IMR-90 (cell line): Measurements from ENCODE around the gene ILDR2. TPM values are rescaled to one million over a fixed set of nuclear protein-coding genes. Genes with fewer than 3 reads are reported as not detected.

ENCODE experiments used
- ATAC-seq: fragments of 200-7000 bp; cut with Tn5 transposase; 2 replicates; pipeline ENCODE4 v1.9.1; 2020; ENCODE audit warnings: low read depth, mild to moderate bottlenecking, moderate library complexity
- BruUV-seq: library from RNA; stranded (reverse); fragments of 400-500 nt; replicated peaks from 2 replicates; lab custom pipeline; 2021; lab: Mats Ljungman, UMichigan
- CTCF ChIA-PET: fragments of 300-600 bp; formaldehyde crosslinking; extraction: SDS; loops from one replicate; lab custom pipeline; 2021; ENCODE audit warnings: antibody characterized with exemption; lab: Yijun Ruan, JAX
- POLR2A ChIA-PET: fragments of 300-600 bp; sonication (Branson Sonifier 250); formaldehyde crosslinking; loops from one replicate; lab custom pipeline; 2022; ENCODE audit warnings: antibody characterized with exemption; ENCODE audit not compliant: unreplicated experiment; lab: Charles Lee
- DNase-seq: peaks from one replicate; pipeline ENCODE4 v3.0.0; 2013
- H2AFZ ChIP-seq: replicated peaks from 2 replicates; pipeline ENCODE3; 2013; ENCODE audit warnings: low read length, mild to moderate bottlenecking; ENCODE audit not compliant: poor library complexity
- H2AK5ac ChIP-seq: 2 replicates; pipeline ENCODE4 v1.6.1; 2013; ENCODE audit warnings: low read depth, low read length, inconsistent platforms
- H2AK9ac ChIP-seq: replicated peaks from 2 replicates; pipeline ENCODE3; 2013; ENCODE audit warnings: mild to moderate bottlenecking, low read depth, low read length, moderate library complexity; ENCODE audit not compliant: poor library complexity
- H2BK120ac ChIP-seq: 2 replicates; pipeline ENCODE4 v1.6.1; 2013; ENCODE audit warnings: low read depth, low read length, inconsistent platforms
- H2BK15ac ChIP-seq: 3 replicates; pipeline ENCODE4 v1.6.1; 2013; ENCODE audit warnings: low read depth, low read length, inconsistent platforms
- H2BK20ac ChIP-seq: 2 replicates; pipeline ENCODE4 v1.6.1; 2013; ENCODE audit warnings: low read depth, mild to moderate bottlenecking, inconsistent platforms, low read length, moderate library complexity
- H2BK5ac ChIP-seq: 2 replicates; pipeline ENCODE4 v1.6.1; 2013; ENCODE audit warnings: mild to moderate bottlenecking, low read depth, low read length, inconsistent platforms; ENCODE audit not compliant: poor library complexity, severe bottlenecking
- H3K14ac ChIP-seq: replicated peaks from 2 replicates; pipeline ENCODE4 v1.6.1; 2013; ENCODE audit warnings: low read depth, low read length, inconsistent platforms
- H3K18ac ChIP-seq: 2 replicates; pipeline ENCODE4 v1.6.1; 2013; ENCODE audit warnings: low read depth, low read length, control low read depth
- H3K23ac ChIP-seq: 2 replicates; pipeline ENCODE4 v1.6.1; 2013; ENCODE audit warnings: low read depth, low read length, inconsistent platforms
- H3K27ac ChIP-seq: 2 replicates; pipeline ENCODE4 v1.5.1; 2013; ENCODE audit warnings: mild to moderate bottlenecking, control low read depth, low read length; ENCODE audit not compliant: insufficient read depth
- H3K27me3 ChIP-seq: 2 replicates; pipeline ENCODE4 v1.6.1; 2013; ENCODE audit warnings: low read length; ENCODE audit not compliant: control insufficient read depth, insufficient read depth
- H3K36me3 ChIP-seq: 2 replicates; pipeline ENCODE4 v1.6.1; 2013; ENCODE audit warnings: low read length, mixed read lengths; ENCODE audit not compliant: control insufficient read depth, insufficient read depth
- H3K4ac ChIP-seq: 2 replicates; pipeline ENCODE4 v1.6.1; 2013; ENCODE audit warnings: low read depth, low read length, inconsistent platforms
- H3K4me1 ChIP-seq: 2 replicates; pipeline ENCODE4 v1.6.1; 2013; ENCODE audit warnings: low read length, mixed read lengths; ENCODE audit not compliant: control insufficient read depth, insufficient read depth
- H3K4me2 ChIP-seq: 2 replicates; pipeline ENCODE4 v1.6.1; 2013; ENCODE audit warnings: low read depth, mild to moderate bottlenecking, control low read depth, low read length, moderate library complexity
- H3K4me3 ChIP-seq: 2 replicates; pipeline ENCODE4 v1.5.1; 2013; ENCODE audit warnings: low read depth, mild to moderate bottlenecking, control low read depth, low read length, moderate library complexity; ENCODE audit not compliant: insufficient read depth
- H3K56ac ChIP-seq: 2 replicates; pipeline ENCODE4 v1.6.1; 2013; ENCODE audit warnings: low read length, inconsistent platforms; ENCODE audit not compliant: insufficient read depth; ENCODE audit errors: extremely low read depth
- H3K79me1 ChIP-seq, 2 experiments: 2 replicates each; pipeline ENCODE4 v1.6.1; 2013; ENCODE audit warnings: low read length in 2 of 2, inconsistent platforms in 1 of 2, low read depth in 1 of 2
- H3K9ac ChIP-seq: 2 replicates; pipeline ENCODE4 v1.6.1; 2013; ENCODE audit warnings: low read depth, low read length, control low read depth
- H3K9me1 ChIP-seq: 2 replicates; pipeline ENCODE4 v1.6.1; 2013; ENCODE audit warnings: low read length, inconsistent platforms; ENCODE audit not compliant: insufficient read depth
- H3K9me3 ChIP-seq: 2 replicates; pipeline ENCODE4 v1.6.1; 2013; ENCODE audit warnings: low read length; ENCODE audit not compliant: control insufficient read depth, insufficient read depth
- H4K20me1 ChIP-seq: 2 replicates; pipeline ENCODE4 v1.6.1; 2013; ENCODE audit warnings: low read length, inconsistent platforms; ENCODE audit not compliant: insufficient read depth
- H4K5ac ChIP-seq: 2 replicates; pipeline ENCODE4 v1.6.1; 2013; ENCODE audit warnings: mild to moderate bottlenecking, low read depth, low read length, control low read depth
- H4K8ac ChIP-seq, 2 experiments: 2 replicates each; pipeline ENCODE4 v1.6.1; 2013; ENCODE audit warnings: low read depth in 2 of 2, low read length in 2 of 2, control low read depth in 1 of 2, inconsistent platforms in 1 of 2
- H4K91ac ChIP-seq: 2 replicates; pipeline ENCODE4 v1.6.1; 2013; ENCODE audit warnings: low read depth, low read length, inconsistent platforms; ENCODE audit not compliant: insufficient read depth
- BHLHE40 ChIP-seq: fragments of 150-350 bp; IDR thresholded peaks from 2 replicates; pipeline ENCODE4 v1.6.1; 2016; ENCODE audit warnings: mild to moderate bottlenecking, low read depth, low read length
- ELK1 ChIP-seq: fragments of 150-350 bp; IDR thresholded peaks from 2 replicates; pipeline ENCODE4 v1.6.1; 2016; ENCODE audit warnings: low read depth, mild to moderate bottlenecking, low read length, moderate library complexity, borderline replicate concordance
- MAZ ChIP-seq: IDR thresholded peaks from 2 replicates; pipeline ENCODE4 v1.6.1; 2012; ENCODE audit warnings: low read depth, mild to moderate bottlenecking, low read length, improper control_type of control experiment, moderate library complexity, borderline replicate concordance
- MXI1 ChIP-seq: IDR thresholded peaks from 2 replicates; pipeline ENCODE4 v1.6.1; 2012; ENCODE audit warnings: low read depth, mild to moderate bottlenecking, low read length, moderate library complexity, borderline replicate concordance
- POLR2A ChIP-seq: IDR thresholded peaks from 2 replicates; pipeline ENCODE4 v1.6.1; 2012; ENCODE audit warnings: mild to moderate bottlenecking, low read depth, low read length
- RAD21 ChIP-seq: IDR thresholded peaks from 2 replicates; pipeline ENCODE4 v1.6.1; 2012; ENCODE audit warnings: low read length, improper control_type of control experiment
- RCOR1 ChIP-seq: IDR thresholded peaks from 2 replicates; pipeline ENCODE4 v1.6.1; 2012; ENCODE audit warnings: mild to moderate bottlenecking, low read length, improper control_type of control experiment; ENCODE audit not compliant: insufficient replicate concordance
- RFX5 ChIP-seq: IDR thresholded peaks from 2 replicates; pipeline ENCODE4 v1.8.0; 2012; ENCODE audit warnings: low read depth, mild to moderate bottlenecking, low read length, moderate library complexity
- WGBS, 2 experiments: methylation state at CpG; one replicate each; pipeline versions ENCODE4 v1.1.5 to v1.1.7; 2013; ENCODE audit warnings: missing lambda C conversion rate in 2 of 2; ENCODE audit not compliant: insufficient read length in 1 of 2; ENCODE audit errors: extremely low coverage in 2 of 2; 5-methylcytosine and 5-hydroxymethylcytosine counted together
- dilution Hi-C: fragments of 300-500 bp; cut with HindIII; formaldehyde crosslinking; loops from one replicate; pipeline ENCODE4 v1.14.3; 2018; ENCODE audit warnings: low sequenced_read_pairs; ENCODE audit not compliant: unreplicated experiment
- in situ Hi-C: fragments of 300-500 bp; cut with MboI; formaldehyde crosslinking; loops from 3 replicates; pipeline ENCODE4 v1.14.3; 2019; ENCODE audit warnings: low sequenced_read_pairs, inconsistent platforms, mixed read lengths
- intact Hi-C: fragments of 100-400 bp; cut with micrococcal nuclease; formaldehyde crosslinking; loops from 2 replicates; pipeline ENCODE4 v1.10.0; 2022
- polyA plus RNA-seq, 3 experiments: library from polyadenylated mRNA; depleted of rRNA; stranded (reverse); fragments of >200 nt; gene quantifications; 2 replicates each; pipeline ENCODE4 v1.2.3, GENCODE V29; 2012; ENCODE audit warnings: low replicate concordance in 1 of 3
- total RNA-seq: library from RNA; depleted of rRNA; stranded (reverse); fragments of >200 nt; gene quantifications from 2 replicates; pipeline ENCODE4 v1.2.3, GENCODE V29; 2012

The ILDR2 gene
- total and polyA plus RNA-seq, 2 of the 4 experiments (the other 2 are of a cell fraction) = under 0.01 TPM; not detected in 1

DNA sequence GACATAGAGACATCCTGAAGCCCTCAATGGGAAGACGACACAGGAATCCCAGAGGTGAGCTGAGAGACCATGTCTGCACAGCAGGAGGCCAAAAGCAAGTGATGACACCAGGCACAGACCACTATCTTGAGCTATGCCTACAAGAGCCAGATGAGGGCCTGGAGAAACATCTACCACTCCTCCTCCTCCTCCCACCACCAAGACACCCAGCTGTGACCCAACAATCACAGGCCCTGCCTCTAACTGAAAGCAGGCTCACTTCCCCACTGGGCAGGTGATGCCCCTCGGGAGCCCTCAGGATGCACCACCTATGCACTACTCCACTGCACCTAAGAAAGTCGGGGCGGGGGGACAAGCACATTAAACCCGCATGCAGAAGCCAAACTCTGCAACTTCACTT, 115.7 kb downstream of the ILDR2 start:
- no peak for TF ChIP-seq POLR2A
- no peak for TF ChIP-seq RAD21
- TF ChIP-seq RCOR1 = no peak
- no peak for TF ChIP-seq ELK1
- TF ChIP-seq MAZ = no peak
- TF ChIP-seq BHLHE40 = no peak
- TF ChIP-seq MXI1 = no peak
- no peak for TF ChIP-seq RFX5
- Histone ChIP-seq H4K91ac (no peak overlapping the region), H3K9me3 (no peaks in the 10 kb centered on the region), H3K9ac (no peak overlapping the region), H2BK15ac (no peak overlapping the region), H3K9me1 (peaks cover 2% of the 10 kb centered on the region; the same call in 1 of the 2 replicates), H3K4ac (no peak overlapping the region), H4K5ac (no peak overlapping the region), H2BK5ac (no peak overlapping the region), H2AK5ac (no peak overlapping the region), H4K20me1 (no peaks in the 10 kb centered on the region), H2BK120ac (no peak overlapping the region), H3K36me3 (peaks cover 27% of the 10 kb centered on the region), H3K79me1 (peaks cover 4 to 5% of the 10 kb centered on the region in 2 experiments), H3K4me1 (no peaks in the 10 kb centered on the region), H3K23ac (no peak overlapping the region), H2BK20ac (no peak overlapping the region), H2AK9ac (no peak overlapping the region), H3K4me2 (no peak overlapping the region), H3K4me3 (no peak overlapping the region), H4K8ac (no peak overlapping the region), H3K18ac (no peak overlapping the region), H3K14ac (no peak overlapping the region), H3K27ac (no peak overlapping the region), H3K27me3 (no peaks in the 10 kb centered on the region), H3K56ac (no peak overlapping the region), H2AFZ (no peak overlapping the region)
- ChIA-PET POLR2A (no interaction called here), CTCF (no interaction called here)
- in situ Hi-C loops (no loop called here), intact Hi-C loops (no loop called here), dilution Hi-C loops (no loop called here)
- ATAC-seq = no peak
- no peak for DNase-seq
- no TSS peak for BruUV-seq
- WGBS, 2 experiments = no CpG with 5 or more reads among the region's 5 CpGs
